HepG2 (cell line): ENCODE results near the gene KRT33A. TPM values are rescaled to one million over a fixed set of nuclear protein-coding genes. Genes with fewer than 3 reads are reported as not detected.

Source experiments
- ATAC-seq: fragments of 200-7000 bp; cut with Tn5 transposase; 3 replicates; pipeline ENCODE4 v1.9.1; 2020; ENCODE audit warnings: mild to moderate bottlenecking, moderate library complexity
- BruUV-seq: library from RNA; stranded (reverse); fragments of 400-500 nt; replicated peaks from 2 replicates; lab custom pipeline; 2021; lab: Mats Ljungman, UMichigan
- CTCF ChIA-PET: fragments of 300-600 bp; formaldehyde crosslinking; extraction: SDS; loops from one replicate; lab custom pipeline; 2021; ENCODE audit warnings: low total read pairs, inconsistent platforms, low intra/inter-chr PET ratio; lab: Yijun Ruan, JAX
- POLR2A ChIA-PET: fragments of 350-600 bp; sonication (Branson Sonifier 250); formaldehyde crosslinking; loops from one replicate; lab custom pipeline; 2020; ENCODE audit warnings: antibody characterized with exemption, inconsistent platforms; lab: Yijun Ruan, JAX
- DNase-seq: peaks from one replicate; pipeline ENCODE4 v3.0.0-alpha.2; 2015; ENCODE audit warnings: low spot score
- FAIRE-seq: peaks from 3 replicates; lab custom pipeline; 2011; peaks lifted over from hg19 to GRCh38; lab: Jason Lieb, UNC
- H2AFZ ChIP-seq: one replicate; pipeline ENCODE4 v1.6.1; 2011; ENCODE audit warnings: low read length, inconsistent platforms
- H3K27ac ChIP-seq: fragments of 300-600 bp; 3 replicates; pipeline ENCODE4 v1.8.0; 2011; ENCODE audit warnings: mixed run types, mild to moderate bottlenecking, mixed read lengths, low read length, inconsistent platforms; ENCODE audit not compliant: insufficient read depth; ENCODE audit errors: extremely low read length
- H3K27me3 ChIP-seq, 2 experiments: fragments of 200-600 bp in 1 of 2; 2 replicates in 1 of 2; 3 replicates in 1 of 2; pipeline versions ENCODE4 v1.6.0 to v1.8.0; 2011; ENCODE audit warnings: low read length in 2 of 2, mild to moderate bottlenecking in 2 of 2, moderate library complexity in 2 of 2, inconsistent platforms in 1 of 2; ENCODE audit not compliant: insufficient read depth in 2 of 2, control insufficient read depth in 1 of 2
- H3K36me3 ChIP-seq, 2 experiments: fragments of 200-600 bp in 1 of 2; replicated peaks in 1 of 2; 2 replicates in 1 of 2; 3 replicates in 1 of 2; pipeline versions ENCODE4 v1.5.1 to v1.8.0; 2011; ENCODE audit warnings: low read length in 2 of 2, inconsistent platforms in 1 of 2; ENCODE audit not compliant: insufficient read depth in 2 of 2, control insufficient read depth in 1 of 2
- H3K4me1 ChIP-seq: 2 replicates; pipeline ENCODE4 v1.5.1; 2012; ENCODE audit warnings: low read length, inconsistent platforms; ENCODE audit not compliant: insufficient read depth
- H3K4me2 ChIP-seq: 2 replicates; pipeline ENCODE4 v1.6.0; 2011; ENCODE audit warnings: low read depth, low read length, inconsistent platforms
- H3K4me3 ChIP-seq, 3 experiments: fragments of 200-600 bp in 1 of 3; sonication (generic), shearing (Covaris generic) in 1 of 3; replicated peaks in 1 of 3; 2 replicates each; pipeline ENCODE4 v1.5.1; 2011 to 2016; ENCODE audit warnings: low read length in 3 of 3, inconsistent platforms in 2 of 3, low read depth in 2 of 3, mild to moderate bottlenecking in 2 of 3, control low read depth in 1 of 3, mixed read lengths in 1 of 3; ENCODE audit not compliant: insufficient read depth in 1 of 3
- H3K79me2 ChIP-seq: one replicate; pipeline ENCODE4 v1.6.1; 2011; ENCODE audit warnings: low read length, inconsistent platforms; ENCODE audit not compliant: insufficient read depth
- H3K9ac ChIP-seq: 2 replicates; pipeline ENCODE4 v1.6.0; 2011; ENCODE audit warnings: mild to moderate bottlenecking, low read depth, low read length, inconsistent platforms; ENCODE audit not compliant: insufficient read depth
- H3K9me3 ChIP-seq: 2 replicates; pipeline ENCODE4 v1.5.1; 2012; ENCODE audit warnings: mild to moderate bottlenecking, low read length
- H4K20me1 ChIP-seq: 2 replicates; pipeline ENCODE4 v1.6.0; 2011; ENCODE audit warnings: inconsistent platforms, mild to moderate bottlenecking, low read length, moderate library complexity; ENCODE audit not compliant: insufficient read depth
- ATF7 ChIP-seq, 2 experiments: fragments of 450-650 bp in 1 of 2; sonication (generic) in 1 of 2; formaldehyde crosslinking in 1 of 2; IDR thresholded peaks; 2 replicates each; pipeline versions ENCODE4 v1.4.0 to v1.6.1; 2016 to 2020; ENCODE audit warnings: antibody characterized with exemption in 1 of 2, mild to moderate bottlenecking in 1 of 2, missing genetic modification reagents in 1 of 2
- GTF2F1 ChIP-seq: fragments of 150-350 bp; IDR thresholded peaks from 2 replicates; pipeline ENCODE4 v1.6.1; 2014; ENCODE audit warnings: low read length
- IRF9 ChIP-seq: sonication (generic); formaldehyde crosslinking; IDR thresholded peaks from 2 replicates; pipeline ENCODE4 v1.8.0; 2022; ENCODE audit warnings: missing genetic modification reagents, mild to moderate bottlenecking, borderline replicate concordance
- MEIS1 ChIP-seq: sonication (generic); formaldehyde crosslinking; IDR thresholded peaks from 2 replicates; pipeline ENCODE4 v1.9.0; 2021; ENCODE audit warnings: mild to moderate bottlenecking, missing genetic modification reagents, moderate library complexity, borderline replicate concordance
- MYPOP ChIP-seq: sonication (generic); formaldehyde crosslinking; IDR thresholded peaks from 2 replicates; pipeline ENCODE4 v1.8.1; 2023; ENCODE audit warnings: mild to moderate bottlenecking, moderate library complexity, missing genetic modification reagents
- POLR2G ChIP-seq: fragments of 200-400 bp; formaldehyde crosslinking; IDR thresholded peaks from 2 replicates; pipeline ENCODE4 v1.6.1; 2018; ENCODE audit warnings: mild to moderate bottlenecking, low read depth, low read length, moderate library complexity
- RBFOX2 ChIP-seq: fragments of 200-400 bp; formaldehyde crosslinking; IDR thresholded peaks from 2 replicates; pipeline ENCODE4 v1.6.1; 2017; ENCODE audit warnings: low read depth, mild to moderate bottlenecking, low read length
- TEAD2 ChIP-seq: sonication (generic); formaldehyde crosslinking; IDR thresholded peaks from 2 replicates; pipeline ENCODE4 v1.9.0; 2021; ENCODE audit warnings: missing genetic modification reagents
- TMF1 ChIP-seq: sonication (generic); formaldehyde crosslinking; IDR thresholded peaks from 2 replicates; pipeline ENCODE4 v1.8.1; 2022; ENCODE audit warnings: low read depth, missing genetic modification reagents
- ZBTB26 ChIP-seq: IDR thresholded peaks from 2 replicates; pipeline ENCODE4 v1.6.1; 2016; ENCODE audit warnings: missing compliant biosample characterization, missing genetic modification reagents, borderline replicate concordance
- ZEB1 ChIP-seq: IDR thresholded peaks from 2 replicates; pipeline ENCODE4 v1.6.1; 2012; ENCODE audit warnings: mild to moderate bottlenecking, low read depth, inconsistent platforms; ENCODE audit not compliant: insufficient replicate concordance
- ZNF558 ChIP-seq: sonication (generic); formaldehyde crosslinking; IDR thresholded peaks from 2 replicates; pipeline ENCODE4 v1.9.0; 2022; ENCODE audit warnings: mild to moderate bottlenecking, missing genetic modification reagents, borderline replicate concordance
- ZNF746 ChIP-seq: sonication (generic); formaldehyde crosslinking; IDR thresholded peaks from 2 replicates; pipeline ENCODE4 v1.8.0; 2022; ENCODE audit warnings: mild to moderate bottlenecking, missing genetic modification reagents
- ZUFSP ChIP-seq: sonication (generic); formaldehyde crosslinking; IDR thresholded peaks from 2 replicates; pipeline ENCODE4 v1.9.0; 2021; ENCODE audit warnings: missing genetic modification reagents, mild to moderate bottlenecking, borderline replicate concordance
- WGBS: methylation state at CpG from one replicate; pipeline ENCODE4 v1.1.6; 2017; ENCODE audit warnings: low lambda C conversion rate; 5-methylcytosine and 5-hydroxymethylcytosine counted together
- in situ Hi-C: cut with HindIII; loops from 2 replicates; pipeline ENCODE4 v1.10.0; 2017; ENCODE audit warnings: low pct_unique_long_range_greater_than_20kb; ENCODE audit not compliant: extremely low pct_ligation_motif_present
- intact Hi-C: fragments of 100-400 bp; cut with micrococcal nuclease; formaldehyde crosslinking; loops from one replicate; pipeline ENCODE4 v1.10.0; 2022; ENCODE audit not compliant: unreplicated experiment
- polyA plus RNA-seq, 8 experiments: library from polyadenylated mRNA; depleted of rRNA in 3 of 8; stranded (reverse) in 7 of 8; unstranded in 1 of 8; fragments of >200 nt; fragmentation: Illumina TruSeq in 4 of 8; extraction: Trizol in 4 of 8; gene quantifications; 2 replicates each; pipeline versions ENCODE4 v1.2.1 to v1.2.3, GENCODE V29; 2011 to 2016; ENCODE audit warnings: low read depth in 4 of 8, missing spikeins in 1 of 8, mixed read lengths in 1 of 8; ENCODE audit not compliant: insufficient read depth in 1 of 8
- total RNA-seq, 5 experiments: library from RNA; depleted of rRNA; stranded (reverse); fragments of >200 nt; fragmentation: Illumina TruSeq; extraction: Trizol; gene quantifications; 2 replicates each; pipeline ENCODE4 v1.2.3, GENCODE V29; 2016; ENCODE audit warnings: low read depth in 1 of 5
- TF ChIP-seq, protein P1 (sequence below): sonication (generic); formaldehyde crosslinking; IDR thresholded peaks from 2 replicates; pipeline ENCODE4 v1.8.0; 2022; ENCODE audit warnings: missing genetic modification reagents, mild to moderate bottlenecking, inconsistent platforms, borderline replicate concordance

KRT33A gene
- total and polyA plus RNA-seq, 2 of the 13 experiments (the other 11 are each of a cell fraction or from before 2014, with no cell fraction given), result not detected

DNA sequence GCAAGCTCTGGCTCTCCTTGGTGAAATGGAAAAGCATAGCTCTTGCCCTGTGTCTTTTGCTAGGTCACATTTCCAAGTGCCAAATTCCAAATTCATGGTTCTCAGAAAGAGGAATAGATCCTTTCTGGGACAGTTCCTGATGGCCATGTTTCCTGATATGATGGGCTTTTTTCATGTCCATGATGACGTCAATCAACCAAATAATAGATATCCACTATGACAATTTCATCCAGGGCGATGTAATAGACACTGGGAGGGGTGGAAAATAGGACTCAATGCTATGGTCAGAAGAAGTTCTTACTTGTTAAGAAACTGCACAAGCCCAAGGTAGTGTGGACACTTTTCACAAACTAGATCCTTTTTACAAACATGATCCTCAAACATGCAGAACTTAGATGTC lies 549 bp upstream of the KRT33A start (continued):
- TF ChIP-seq ATF7 (IDR thresholded peaks at IDR 0.05), result peak; percentile 85
- no peak for TF ChIP-seq ATF7 (CRISPR knock-in tag; IDR thresholded peaks at IDR 0.05)
- TF ChIP-seq, protein P1, sequence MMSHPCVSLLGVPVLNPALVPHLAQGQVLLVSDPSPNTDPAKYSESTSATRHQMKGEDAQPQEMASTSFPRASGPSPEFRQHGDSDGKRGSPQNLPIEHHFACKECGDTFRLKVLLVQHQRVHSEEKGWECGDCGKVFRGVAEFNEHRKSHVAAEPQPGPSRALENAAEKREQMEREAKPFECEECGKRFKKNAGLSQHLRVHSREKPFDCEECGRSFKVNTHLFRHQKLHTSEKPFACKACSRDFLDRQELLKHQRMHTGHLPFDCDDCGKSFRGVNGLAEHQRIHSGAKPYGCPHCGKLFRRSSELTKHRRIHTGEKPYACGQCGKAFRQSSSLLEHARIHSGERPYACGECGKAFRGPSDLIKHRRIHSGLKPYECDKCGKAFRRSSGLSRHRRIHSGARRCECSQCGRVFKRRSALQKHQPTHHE (CRISPR knock-in tag), result no peak

GRCh38 chr17:41347869-41348760 lies 2.5 kb downstream of the KRT33A start:
- no peaks in the 10 kb centered on the region for H4K20me1 ChIP-seq
- no peaks in the 10 kb centered on the region for H3K79me2 ChIP-seq
- CTCF ChIA-PET, result no interaction called here
- H3K27me3 ChIP-seq, result peaks cover 0 to 7% of the 10 kb centered on the region in 2 experiments; a peak in 3 of 5 replicates
- in situ Hi-C loops, result no loop called here
- ATAC-seq (no peak), DNase-seq (no peak), FAIRE-seq (no peak)
- intact Hi-C loops, result no loop called here
- no peak overlapping the region for H3K9ac ChIP-seq
- POLR2A ChIA-PET, result no interaction called here
- H2AFZ ChIP-seq, result no peak overlapping the region
- H3K4me2 ChIP-seq, result no peak overlapping the region
- H3K27ac ChIP-seq, result no peak overlapping the region
- H3K9me3 ChIP-seq, result no peaks in the 10 kb centered on the region
- WGBS, result 31% methylated on average over 7 of the region's 7 CpGs
- no TSS peak for BruUV-seq
- H3K4me3 ChIP-seq, result no peak overlapping the region
- H3K36me3 ChIP-seq, result no peaks in the 10 kb centered on the region
- no peaks in the 10 kb centered on the region for H3K4me1 ChIP-seq
- TF ChIP-seq ZEB1, result no peak
- TF ChIP-seq TMF1 (CRISPR knock-in tag), result no peak
- TF ChIP-seq MYPOP (CRISPR knock-in tag), result no peak
- TF ChIP-seq MEIS1, result no peak
- no peak for TF ChIP-seq ZNF558 (CRISPR knock-in tag)
- TF ChIP-seq IRF9, result no peak
- no peak for TF ChIP-seq GTF2F1
- TF ChIP-seq ZUFSP (CRISPR knock-in tag), result no peak
- no peak for TF ChIP-seq ZBTB26 (CRISPR knock-in tag)
- no peak for TF ChIP-seq ZNF746 (CRISPR knock-in tag)
- TF ChIP-seq RBFOX2, result no peak
- no peak for TF ChIP-seq TEAD2 (CRISPR knock-in tag)
- TF ChIP-seq POLR2G, result no peak
